CD14-positive monocyte (primary cell): ENCODE data around the gene SPSB1. TPM values are rescaled to one million over a fixed set of nuclear protein-coding genes. Genes with fewer than 3 reads are reported as not detected.

Source experiments
- DNase-seq, 3 donors: peaks; one replicate each; pipeline ENCODE4 v3.0.0-alpha.2; 2011 to 2022
- H2AFZ ChIP-seq: 2 replicates; pipeline ENCODE4 v1.6.0; 2012; ENCODE audit warnings: mild to moderate bottlenecking, low read depth, low read length, inconsistent platforms; ENCODE audit not compliant: insufficient read depth, poor library complexity, severe bottlenecking
- H3K27ac ChIP-seq, 2 donors: 1 replicate in 1 of 2; 2 replicates in 1 of 2; pipeline ENCODE4 v1.5.1; 2012 to 2013; ENCODE audit warnings: low read length in 2 of 2, control low read depth in 1 of 2, inconsistent platforms in 1 of 2, low read depth in 1 of 2, mild to moderate bottlenecking in 1 of 2
- H3K27me3 ChIP-seq, 2 donors: one replicate each; pipeline versions ENCODE4 v1.6.0 to v1.6.1; 2011 to 2013; ENCODE audit warnings: low read length in 2 of 2; ENCODE audit not compliant: control insufficient read depth in 2 of 2, insufficient read depth in 2 of 2
- H3K36me3 ChIP-seq, 2 donors: replicated peaks in 1 of 2; 1 replicate in 1 of 2; 2 replicates in 1 of 2; pipeline versions ENCODE4 v1.5.1 to v1.6.1; 2012 to 2013; ENCODE audit warnings: low read length in 2 of 2, control low read depth in 1 of 2, inconsistent platforms in 1 of 2, mild to moderate bottlenecking in 1 of 2; ENCODE audit not compliant: insufficient read depth in 2 of 2, control insufficient read depth in 1 of 2
- H3K4me1 ChIP-seq, 2 donors: 1 replicate in 1 of 2; 2 replicates in 1 of 2; pipeline versions ENCODE4 v1.5.1 to v1.6.1; 2012 to 2013; ENCODE audit warnings: low read length in 2 of 2, control low read depth in 1 of 2, inconsistent platforms in 1 of 2, mild to moderate bottlenecking in 1 of 2, moderate library complexity in 1 of 2; ENCODE audit not compliant: insufficient read depth in 2 of 2, control insufficient read depth in 1 of 2
- H3K4me2 ChIP-seq: replicated peaks from 2 replicates; pipeline ENCODE3; 2012; ENCODE audit warnings: low read length, moderate library complexity, mild to moderate bottlenecking; ENCODE audit not compliant: poor library complexity, severe bottlenecking; ENCODE audit errors: extremely low read depth
- H3K4me3 ChIP-seq, 3 experiments: fragments of 200-600 bp in 1 of 3; sonication (generic) in 1 of 3; replicated peaks in 1 of 3; 1 replicate in 2 of 3; 2 replicates in 1 of 3; pipeline ENCODE4 v1.5.1; 2011 to 2013; ENCODE audit warnings: low read length in 3 of 3, mild to moderate bottlenecking in 3 of 3, control low read depth in 2 of 3, low read depth in 2 of 3, inconsistent platforms in 1 of 3, moderate library complexity in 1 of 3
- H3K79me2 ChIP-seq: 2 replicates; pipeline ENCODE4 v1.6.0; 2012; ENCODE audit warnings: mild to moderate bottlenecking, control low read depth, inconsistent platforms, low read length, moderate library complexity; ENCODE audit not compliant: insufficient read depth
- H3K9ac ChIP-seq: 2 replicates; pipeline ENCODE4 v1.6.0; 2017; ENCODE audit warnings: low read length, mild to moderate bottlenecking; ENCODE audit not compliant: insufficient read depth, poor library complexity, severe bottlenecking
- H3K9me3 ChIP-seq, 2 donors: replicated peaks in 1 of 2; 1 replicate in 1 of 2; 2 replicates in 1 of 2; pipeline versions ENCODE4 v1.5.1 to v1.6.1; 2012 to 2013; ENCODE audit warnings: low read length in 2 of 2, control low read depth in 1 of 2; ENCODE audit not compliant: control insufficient read depth in 1 of 2, insufficient read depth in 1 of 2
- H4K20me1 ChIP-seq: 2 replicates; pipeline ENCODE4 v1.6.0; 2012; ENCODE audit warnings: mild to moderate bottlenecking, low read length, control low read depth, moderate library complexity; ENCODE audit not compliant: insufficient read depth
- H3K27ac Mint-ChIP-seq, 7 donors: one replicate each; pipeline ENCODE4 v1.8.0; 2020; ENCODE audit warnings: mild to moderate bottlenecking in 7 of 7, mixed read lengths in 7 of 7, moderate library complexity in 6 of 7, inconsistent platforms in 2 of 7
- H3K27me3 Mint-ChIP-seq, 3 donors: one replicate each; pipeline ENCODE4 v1.8.0; 2021 to 2022; ENCODE audit warnings: low read depth in 3 of 3, mild to moderate bottlenecking in 3 of 3, mixed read lengths in 3 of 3, moderate library complexity in 3 of 3, inconsistent platforms in 1 of 3
- H3K36me3 Mint-ChIP-seq, 2 donors: one replicate each; pipeline ENCODE4 v1.8.0; 2020; ENCODE audit warnings: mixed read lengths in 2 of 2, inconsistent platforms in 1 of 2, mild to moderate bottlenecking in 1 of 2
- H3K4me1 Mint-ChIP-seq: one replicate; pipeline ENCODE4 v1.8.0; 2020; ENCODE audit warnings: mild to moderate bottlenecking, mixed read lengths
- H3K4me3 Mint-ChIP-seq, 2 donors: one replicate each; pipeline ENCODE4 v1.8.0; 2020; ENCODE audit warnings: mild to moderate bottlenecking in 2 of 2, mixed read lengths in 2 of 2, moderate library complexity in 1 of 2
- H3K9me3 Mint-ChIP-seq, 7 donors: one replicate each; pipeline ENCODE4 v1.8.0; 2020 to 2022; ENCODE audit warnings: mixed read lengths in 7 of 7, mild to moderate bottlenecking in 6 of 7, moderate library complexity in 6 of 7, inconsistent platforms in 2 of 7
- CTCF ChIP-seq: fragments of 200-600 bp; IDR thresholded peaks from one replicate; pipeline ENCODE4 v1.8.0; 2022; ENCODE audit warnings: antibody characterized with exemption, mild to moderate bottlenecking
- WGBS: methylation state at CpG from one replicate; pipeline ENCODE4 v1.1.5; 2013; ENCODE audit warnings: missing lambda C conversion rate; ENCODE audit not compliant: insufficient coverage; 5-methylcytosine and 5-hydroxymethylcytosine counted together
- intact Hi-C, 2 donors: fragments of 100-400 bp; cut with micrococcal nuclease; formaldehyde crosslinking; loops; one replicate each; pipeline versions ENCODE4 v1.15.0 to v1.15.1; 2023
- polyA plus RNA-seq, 3 donors: library from polyadenylated mRNA; depleted of rRNA in 1 of 3; unstranded in 2 of 3; stranded (reverse) in 1 of 3; fragments of 300-500 nt in 2 of 3; fragments of >200 nt in 1 of 3; fragmentation: Illumina TruSeq in 2 of 3; gene quantifications; 1 replicate in 2 of 3; 2 replicates in 1 of 3; pipeline ENCODE4 v1.2.3, GENCODE V29; 2012 to 2021

SPSB1 gene
- polyA plus RNA-seq, 3 donors = 0.15 to 1.2 (median 0.29) TPM

- no peak for DNase-seq
- WGBS = 95% methylated on average over 47 of the region's 50 CpGs
- H3K9ac ChIP-seq = no peak overlapping the region
These were observed 28.5 kb upstream of the SPSB1 start for GRCh38 chr1:9263984-9264872.

GRCh38 chr1:9265037-9265436, 27.7 kb upstream of the SPSB1 start:
- H3K27ac Mint-ChIP-seq = no peak overlapping the region
- intact Hi-C loops = loop anchor here in 1 of 2 donors (5.0 kb wide), 1 partner anchor 227 kb away; no protein-coding TSS in a partner anchor
- Histone ChIP-seq H3K27ac (no peak overlapping the region), H3K4me3 (no peak overlapping the region), H4K20me1 (peaks cover 21% of the 10 kb centered on the region), H3K36me3 (peaks cover 38 to 72% of the 10 kb centered on the region in 2 donors), H3K27me3 (no peaks in the 10 kb centered on the region), H3K9me3 (no peaks in the 10 kb centered on the region), H3K4me2 (no peak overlapping the region), H2AFZ (no peak overlapping the region), H3K4me1 (no peaks in the 10 kb centered on the region), H3K9ac (no peak overlapping the region), H3K79me2 (no peaks in the 10 kb centered on the region)
- H3K4me3 Mint-ChIP-seq = no peak overlapping the region
- no peaks in the 10 kb centered on the region for H3K27me3 Mint-ChIP-seq
- TF ChIP-seq CTCF = no peak
- peaks cover 63 to 86% of the 10 kb centered on the region in 2 donors for H3K36me3 Mint-ChIP-seq
- no peak for DNase-seq
- 92% methylated on average over 5 of the region's 10 CpGs for WGBS
- H3K9me3 Mint-ChIP-seq = peaks cover 0 to 4% (median under 1%) of the 10 kb centered on the region in 7 donors
- peaks cover 6% of the 10 kb centered on the region for H3K4me1 Mint-ChIP-seq

More at GRCh38 chr1:9263984-9264872, 28.5 kb upstream of the SPSB1 start:
- Histone ChIP-seq H3K9me3 (peaks cover 0 to 3% of the 10 kb centered on the region in 2 donors), H3K79me2 (no peaks in the 10 kb centered on the region), H3K27ac (no peak overlapping the region), H3K4me2 (no peak overlapping the region), H2AFZ (no peak overlapping the region), H3K27me3 (no peaks in the 10 kb centered on the region), H3K36me3 (peaks cover 38 to 64% of the 10 kb centered on the region in 2 donors), H3K4me3 (no peak overlapping the region), H4K20me1 (peaks cover 21% of the 10 kb centered on the region), H3K4me1 (no peaks in the 10 kb centered on the region)
- H3K27me3 Mint-ChIP-seq = no peaks in the 10 kb centered on the region
- H3K9me3 Mint-ChIP-seq = peaks cover 0 to 8% (median 6%) of the 10 kb centered on the region in 7 donors
- no peak for TF ChIP-seq CTCF
- intact Hi-C loops = no loop called here
- no peak overlapping the region for H3K4me3 Mint-ChIP-seq
- peaks cover 57 to 78% of the 10 kb centered on the region in 2 donors for H3K36me3 Mint-ChIP-seq
- peaks cover 6% of the 10 kb centered on the region for H3K4me1 Mint-ChIP-seq
- no peak overlapping the region for H3K27ac Mint-ChIP-seq
